ENCODE measurements around the gene ADGRG7.
"Not testable (repeated sequence)": the region's sequence is repeated elsewhere in the genome, so short reads cannot be mapped to it uniquely, and the experiment has no call there.

The ADGRG7 gene

DNA sequence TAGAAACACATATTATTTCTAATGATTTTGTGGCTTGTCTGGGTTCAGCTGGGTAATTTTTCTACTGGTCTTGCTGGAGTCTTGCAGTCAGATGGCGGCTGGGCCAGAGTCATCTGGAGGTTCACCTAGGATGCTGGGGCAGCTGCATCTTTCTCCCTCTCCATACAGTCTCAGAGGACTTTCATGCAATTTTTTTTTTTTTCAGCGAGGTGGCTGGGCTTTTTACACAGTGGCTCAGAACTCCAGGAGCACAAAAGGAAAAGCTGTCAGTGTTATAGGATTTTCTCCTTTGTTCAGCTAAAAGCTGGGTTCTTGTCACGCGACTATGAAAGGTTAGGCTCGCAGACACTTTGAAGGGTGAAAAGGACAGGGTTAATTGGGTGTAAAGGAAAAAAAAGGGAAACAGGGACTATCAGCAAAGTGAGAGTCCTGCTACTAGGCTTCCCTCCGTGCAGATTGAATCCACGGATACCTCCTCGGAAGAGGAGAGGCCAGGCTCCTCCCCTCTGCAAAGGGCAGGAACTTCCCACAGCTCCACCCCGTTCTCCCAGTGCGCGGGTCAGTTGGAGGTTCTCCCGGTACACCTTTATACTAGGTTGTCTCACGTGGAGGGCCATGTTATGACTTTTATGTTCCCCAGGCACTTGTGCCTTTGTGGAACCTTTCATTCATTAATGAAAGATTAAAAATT is 44.3 kb downstream of the ADGRG7 start:
- Histone ChIP-seq H3K36me3 (ENCODE audit: control insufficient read depth, low read depth, low read length) (no peaks in the 10 kb centered on the region), H3K27ac (ENCODE audit: low read length) (no peak overlapping the region), H3K4me3 (ENCODE audit: low read length) (no peak overlapping the region), H3K27me3 (ENCODE audit: control insufficient read depth, insufficient read depth, low read length) (no peaks in the 10 kb centered on the region), H3K9me3 (ENCODE audit: control insufficient read depth, low read depth, low read length) (no peaks in the 10 kb centered on the region), H3K9ac (ENCODE audit: low read length) (no peak overlapping the region), H3K4me1 (ENCODE audit: control insufficient read depth, low read depth, low read length) (no peaks in the 10 kb centered on the region)

DNA sequence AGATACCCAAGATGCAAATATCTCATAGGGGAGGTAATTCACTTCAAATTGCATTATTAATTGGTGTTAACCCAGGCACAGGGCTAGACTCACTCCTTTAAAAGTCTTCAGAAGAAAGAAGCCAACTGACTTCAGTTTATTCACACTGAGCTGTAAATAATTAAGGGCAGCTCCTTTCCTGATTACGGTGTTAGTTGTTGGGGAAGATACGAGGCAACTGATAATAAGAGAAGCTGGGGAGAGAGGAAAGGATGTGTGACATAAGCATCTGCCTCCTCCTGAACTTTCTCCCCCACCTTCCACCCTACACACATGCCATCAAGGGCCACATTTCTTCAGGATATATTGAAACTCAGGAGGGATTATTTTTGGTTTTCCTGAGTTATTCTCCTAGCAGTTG is 47.5 kb downstream of the ADGRG7 start:
- no peak overlapping the region for H3K27ac ChIP-seq (ENCODE audit: low read length)
- no peaks in the 10 kb centered on the region for H3K27me3 ChIP-seq (ENCODE audit: control insufficient read depth, insufficient read depth, low read length)
- H3K36me3 ChIP-seq (ENCODE audit: control insufficient read depth, low read depth, low read length), result no peaks in the 10 kb centered on the region
- no peak overlapping the region for H3K4me3 ChIP-seq (ENCODE audit: low read length)
- no peaks in the 10 kb centered on the region for H3K9me3 ChIP-seq (ENCODE audit: control insufficient read depth, low read depth, low read length)
- H3K9ac ChIP-seq (ENCODE audit: low read length), result no peak overlapping the region
- H3K4me1 ChIP-seq (ENCODE audit: control insufficient read depth, low read depth, low read length), result no peaks in the 10 kb centered on the region

GRCh38 chr3:100661294-100661693 is 51.9 kb downstream of the ADGRG7 start:
- H3K9ac ChIP-seq (ENCODE audit: low read length); H3K4me1 ChIP-seq (ENCODE audit: control insufficient read depth, low read depth, low read length); H3K36me3 ChIP-seq (ENCODE audit: control insufficient read depth, low read depth, low read length); H3K4me3 ChIP-seq (ENCODE audit: low read length); H3K27me3 ChIP-seq (ENCODE audit: control insufficient read depth, insufficient read depth, low read length); H3K27ac ChIP-seq (ENCODE audit: low read length); H3K9me3 ChIP-seq (ENCODE audit: control insufficient read depth, low read depth, low read length): not testable (repeated sequence)

- H3K9me3 ChIP-seq (ENCODE audit: control insufficient read depth, low read depth, low read length), result no peaks in the 10 kb centered on the region
- H3K9ac ChIP-seq (ENCODE audit: low read length), result no peak overlapping the region
Observed at GRCh38 chr3:100662113-100662823, 52.9 kb downstream of the ADGRG7 start.

GRCh38 chr3:100665230-100665629 is 55.8 kb downstream of the ADGRG7 start:
- Histone ChIP-seq H3K4me1 (ENCODE audit: control insufficient read depth, low read depth, low read length) (peaks cover 6% of the 10 kb centered on the region), H3K27ac (ENCODE audit: low read length) (no peak overlapping the region), H3K36me3 (ENCODE audit: control insufficient read depth, low read depth, low read length) (no peaks in the 10 kb centered on the region), H3K27me3 (ENCODE audit: control insufficient read depth, insufficient read depth, low read length) (no peaks in the 10 kb centered on the region), H3K9me3 (ENCODE audit: control insufficient read depth, low read depth, low read length) (no peaks in the 10 kb centered on the region), H3K9ac (ENCODE audit: low read length) (no peak overlapping the region), H3K4me3 (ENCODE audit: low read length) (no peak overlapping the region)

More at GRCh38 chr3:100662113-100662823, 52.9 kb downstream of the ADGRG7 start:
- no peaks in the 10 kb centered on the region for H3K36me3 ChIP-seq (ENCODE audit: control insufficient read depth, low read depth, low read length)
- no peak overlapping the region for H3K27ac ChIP-seq (ENCODE audit: low read length)
- no peak overlapping the region for H3K4me3 ChIP-seq (ENCODE audit: low read length)
- H3K4me1 ChIP-seq (ENCODE audit: control insufficient read depth, low read depth, low read length), result peaks cover 6% of the 10 kb centered on the region
- H3K27me3 ChIP-seq (ENCODE audit: control insufficient read depth, insufficient read depth, low read length), result no peaks in the 10 kb centered on the region

DNA sequence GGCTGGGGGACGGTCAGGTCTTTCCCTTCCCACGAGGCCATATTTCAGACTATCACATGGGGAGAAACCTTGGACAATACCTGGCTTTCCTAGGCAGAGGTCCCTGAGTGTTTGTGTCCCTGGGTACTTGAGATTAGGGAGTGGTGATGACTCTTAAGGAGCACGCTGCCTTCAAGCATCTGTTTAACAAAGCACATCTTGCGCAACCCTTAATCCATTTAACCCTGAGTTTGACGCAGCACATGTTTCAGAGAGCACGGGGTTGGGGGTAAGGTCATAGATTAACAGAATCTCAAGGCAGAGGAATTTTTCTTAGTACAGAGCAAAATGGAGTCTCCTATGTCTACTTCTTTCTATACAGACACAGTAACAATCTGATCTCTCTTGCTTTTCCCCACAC is 57.3 kb downstream of the ADGRG7 start:
- H3K9ac ChIP-seq (ENCODE audit: low read length); H3K27me3 ChIP-seq (ENCODE audit: control insufficient read depth, insufficient read depth, low read length); H3K9me3 ChIP-seq (ENCODE audit: control insufficient read depth, low read depth, low read length); H3K36me3 ChIP-seq (ENCODE audit: control insufficient read depth, low read depth, low read length); H3K4me3 ChIP-seq (ENCODE audit: low read length); H3K4me1 ChIP-seq (ENCODE audit: control insufficient read depth, low read depth, low read length); H3K27ac ChIP-seq (ENCODE audit: low read length): not testable (repeated sequence)

- H3K36me3 ChIP-seq (ENCODE audit: control insufficient read depth, low read depth, low read length); H3K9me3 ChIP-seq (ENCODE audit: control insufficient read depth, low read depth, low read length); H3K4me3 ChIP-seq (ENCODE audit: low read length); H3K27me3 ChIP-seq (ENCODE audit: control insufficient read depth, insufficient read depth, low read length); H3K4me1 ChIP-seq (ENCODE audit: control insufficient read depth, low read depth, low read length); H3K27ac ChIP-seq (ENCODE audit: low read length); H3K9ac ChIP-seq (ENCODE audit: low read length): not testable (repeated sequence)
Observed at GRCh38 chr3:100667316-100667715, 57.9 kb downstream of the ADGRG7 start.

DNA sequence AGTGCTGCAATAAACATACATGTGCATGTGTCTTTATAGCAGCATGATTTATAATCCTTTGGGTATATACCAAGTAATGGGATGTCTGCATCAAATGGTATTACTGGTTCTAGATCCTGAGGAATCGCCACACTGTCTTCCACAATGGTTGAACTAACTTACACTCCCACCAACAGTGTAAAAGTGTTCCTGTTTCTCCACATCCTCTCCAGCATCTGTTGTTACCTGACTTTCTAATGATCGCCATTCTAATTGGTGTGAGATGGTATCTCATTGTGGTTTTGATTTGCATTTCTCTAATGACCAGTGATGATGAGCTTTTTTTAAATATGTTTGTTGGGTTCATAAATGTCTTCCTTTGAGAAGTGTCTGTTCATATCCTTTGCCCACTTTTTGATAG is 61.6 kb downstream of the ADGRG7 start:
- not testable (repeated sequence) for H3K9ac ChIP-seq (ENCODE audit: low read length); H3K27me3 ChIP-seq (ENCODE audit: control insufficient read depth, insufficient read depth, low read length); H3K4me1 ChIP-seq (ENCODE audit: control insufficient read depth, low read depth, low read length); H3K36me3 ChIP-seq (ENCODE audit: control insufficient read depth, low read depth, low read length); H3K27ac ChIP-seq (ENCODE audit: low read length); H3K4me3 ChIP-seq (ENCODE audit: low read length); H3K9me3 ChIP-seq (ENCODE audit: control insufficient read depth, low read depth, low read length)

- H3K9me3 ChIP-seq (ENCODE audit: control insufficient read depth, low read depth, low read length), result no peaks in the 10 kb centered on the region
- H3K27me3 ChIP-seq (ENCODE audit: control insufficient read depth, insufficient read depth, low read length), result no peaks in the 10 kb centered on the region
- no peaks in the 10 kb centered on the region for H3K4me1 ChIP-seq (ENCODE audit: control insufficient read depth, low read depth, low read length)
- H3K9ac ChIP-seq (ENCODE audit: low read length), result no peak overlapping the region
- H3K36me3 ChIP-seq (ENCODE audit: control insufficient read depth, low read depth, low read length), result no peaks in the 10 kb centered on the region
- no peak overlapping the region for H3K4me3 ChIP-seq (ENCODE audit: low read length)
- H3K27ac ChIP-seq (ENCODE audit: low read length), result no peak overlapping the region
Observed at GRCh38 chr3:100681496-100681895, 72.1 kb downstream of the ADGRG7 start.

DNA sequence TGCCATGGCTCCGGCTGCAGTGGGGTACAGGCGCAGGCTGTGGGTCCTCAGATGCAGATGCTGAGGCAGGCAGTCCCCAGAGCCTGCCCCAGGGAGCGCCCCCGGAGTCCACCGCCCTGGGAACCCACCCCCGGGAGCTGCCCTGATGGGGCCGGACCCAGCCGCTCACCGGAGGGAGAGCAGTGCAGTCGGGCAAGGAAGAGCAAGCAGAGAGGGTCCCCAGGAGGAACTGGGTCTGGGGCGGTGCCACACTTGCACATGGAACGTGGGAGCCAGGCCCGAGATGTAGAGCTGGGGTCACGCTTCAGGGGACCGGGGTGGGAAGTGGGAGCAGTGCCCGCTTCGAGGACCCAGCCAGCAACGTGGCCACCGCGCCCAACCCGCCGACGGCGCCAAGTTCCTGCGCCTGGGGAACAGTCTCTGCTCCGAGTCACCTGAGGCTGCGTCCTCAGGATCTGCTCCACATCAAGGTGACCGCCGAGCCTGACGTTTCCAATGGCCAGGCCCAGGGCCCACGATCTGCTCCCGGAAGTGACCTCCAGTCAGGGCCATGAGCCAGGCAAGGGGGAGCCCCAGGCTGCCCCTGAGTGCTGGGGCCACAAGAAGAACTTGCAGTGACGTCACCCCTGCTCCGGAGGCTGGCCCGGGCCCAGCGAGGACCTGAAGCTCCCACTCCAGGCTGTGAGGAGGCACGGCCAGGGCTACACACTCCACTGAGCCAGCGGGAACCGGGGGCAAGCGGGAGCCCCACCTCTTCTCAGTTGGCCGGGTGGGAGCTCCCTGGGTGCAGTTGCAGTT is 72.9 kb downstream of the ADGRG7 start:
- no peaks in the 10 kb centered on the region for H3K4me1 ChIP-seq (ENCODE audit: control insufficient read depth, low read depth, low read length)
- H3K4me3 ChIP-seq (ENCODE audit: low read length), result no peak overlapping the region
- H3K9me3 ChIP-seq (ENCODE audit: control insufficient read depth, low read depth, low read length), result no peaks in the 10 kb centered on the region
- no peak overlapping the region for H3K27ac ChIP-seq (ENCODE audit: low read length)
- no peaks in the 10 kb centered on the region for H3K27me3 ChIP-seq (ENCODE audit: control insufficient read depth, insufficient read depth, low read length)
- no peak overlapping the region for H3K9ac ChIP-seq (ENCODE audit: low read length)
- H3K36me3 ChIP-seq (ENCODE audit: control insufficient read depth, low read depth, low read length), result no peaks in the 10 kb centered on the region

DNA sequence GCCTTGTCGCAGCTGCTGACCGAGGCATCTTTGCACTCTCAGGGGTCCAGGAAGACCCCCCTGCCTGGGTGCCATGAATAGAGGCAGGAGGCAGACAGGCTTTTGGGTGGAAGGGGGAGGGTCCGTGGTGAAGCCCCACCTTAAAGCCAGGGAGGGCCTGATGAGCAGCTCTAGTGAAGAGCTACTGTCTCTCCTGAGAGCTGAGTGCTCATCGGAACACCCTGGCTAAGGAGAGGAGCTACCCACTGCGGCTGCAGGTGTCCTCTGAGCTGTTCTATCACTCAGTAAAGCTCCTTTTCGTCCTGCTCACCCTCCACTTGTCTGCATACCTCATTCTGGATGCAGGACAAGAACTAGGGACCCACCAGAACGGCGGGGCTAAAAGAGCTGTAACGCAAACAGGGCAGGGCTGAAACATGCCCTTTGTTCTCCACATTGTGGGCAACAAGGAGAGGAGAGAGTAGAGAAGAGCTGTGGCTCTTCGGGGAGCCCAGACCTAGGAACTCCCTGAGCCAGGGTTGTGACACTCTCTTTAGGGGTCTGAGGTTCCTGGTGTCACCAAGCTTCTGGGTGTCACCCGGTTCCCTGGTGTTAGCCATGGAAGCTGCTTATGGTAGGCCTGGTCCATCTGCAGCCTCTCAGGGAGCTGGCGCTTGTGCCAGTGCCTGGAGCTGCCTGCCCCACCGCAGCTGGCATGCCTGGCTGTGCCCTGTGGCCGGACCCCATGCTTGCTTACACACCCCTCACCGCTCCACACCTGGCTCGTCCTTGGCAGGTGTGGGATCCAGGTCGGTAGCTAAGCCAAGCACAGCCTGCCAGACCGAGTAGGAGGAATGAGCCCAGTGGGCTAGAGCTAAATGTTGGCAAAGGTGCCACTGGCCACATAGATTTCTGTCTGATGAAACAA is 73.7 kb downstream of the ADGRG7 start:
- no peak overlapping the region for H3K4me3 ChIP-seq (ENCODE audit: low read length)
- H3K9ac ChIP-seq (ENCODE audit: low read length), result no peak overlapping the region
- no peaks in the 10 kb centered on the region for H3K4me1 ChIP-seq (ENCODE audit: control insufficient read depth, low read depth, low read length)
- no peaks in the 10 kb centered on the region for H3K27me3 ChIP-seq (ENCODE audit: control insufficient read depth, insufficient read depth, low read length)
- H3K27ac ChIP-seq (ENCODE audit: low read length), result no peak overlapping the region
- no peaks in the 10 kb centered on the region for H3K9me3 ChIP-seq (ENCODE audit: control insufficient read depth, low read depth, low read length)
- no peaks in the 10 kb centered on the region for H3K36me3 ChIP-seq (ENCODE audit: control insufficient read depth, low read depth, low read length)

Measured in iPS-18a (cell line).